Body of pancreas (tissue), 4 donors: Measurements from ENCODE around the gene ZNF236. TPM values are rescaled to one million over a fixed set of nuclear protein-coding genes. Genes with fewer than 3 reads are reported as not detected.

Experiments
- ATAC-seq: fragments of 150-250 bp; one replicate; pipeline ENCODE4 v1.9.1; 2016
- DNase-seq, 4 donors: peaks; one replicate each; pipeline ENCODE4 v3.0.0-alpha.2; 2019
- H3K27ac ChIP-seq, 4 donors: fragments of 200-600 bp; sonication (generic); 1 replicate in 3 of 4; 2 replicates in 1 of 4; pipeline versions ENCODE4 v1.5.1 to v1.6.1; 2016 to 2019; ENCODE audit warnings: mild to moderate bottlenecking in 1 of 4, mixed read lengths in 1 of 4, moderate library complexity in 1 of 4
- H3K27me3 ChIP-seq, 2 donors: fragments of 200-600 bp; sonication (generic); one replicate each; pipeline ENCODE4 v1.6.0; 2016; ENCODE audit warnings: mild to moderate bottlenecking in 1 of 2
- H3K36me3 ChIP-seq, 2 donors: fragments of 200-600 bp; sonication (generic); replicated peaks in 1 of 2; 2 replicates each; pipeline ENCODE4 v1.5.1; 2016; ENCODE audit warnings: low read depth in 2 of 2; ENCODE audit not compliant: insufficient read depth in 1 of 2
- H3K4me1 ChIP-seq: fragments of 200-600 bp; sonication (generic); one replicate; pipeline ENCODE4 v1.6.0; 2016
- H3K4me3 ChIP-seq, 2 donors: fragments of 200-600 bp; sonication (generic); 1 replicate in 1 of 2; 2 replicates in 1 of 2; pipeline ENCODE4 v1.5.1; 2016 to 2019
- H3K9me3 ChIP-seq, 3 donors: fragments of 200-600 bp; sonication (generic); 1 replicate in 2 of 3; 2 replicates in 1 of 3; pipeline ENCODE4 v1.5.1; 2016
- POLR2A ChIP-seq, 3 donors: fragments of 450-650 bp; IDR thresholded peaks; one replicate each; pipeline ENCODE4 v1.6.1; 2016; ENCODE audit warnings: antibody characterized with exemption in 3 of 3, mild to moderate bottlenecking in 2 of 3
- WGBS, 2 donors: methylation state at CpG; one replicate each; pipeline ENCODE4 v1.1.5; 2017; 5-methylcytosine and 5-hydroxymethylcytosine counted together
- intact Hi-C: fragments of 100-400 bp; cut with DNase I; formaldehyde crosslinking; loops from one replicate; pipeline ENCODE4 v1.15.1; 2023
- total RNA-seq, 2 donors: library from RNA; depleted of rRNA; stranded (reverse); fragments of >200 nt; gene quantifications; one replicate each; pipeline ENCODE4 v1.1.0, GENCODE V29; 2016
- TF ChIP-seq, protein P1 (sequence below), 7 experiments: fragments of 450-650 bp in 4 of 7; fragments of 200-600 bp in 3 of 7; sonication (generic) in 3 of 7; IDR thresholded peaks; one replicate each; pipeline ENCODE4 v1.5.1; 2016 to 2019; ENCODE audit warnings: antibody characterized with exemption in 7 of 7

Gene ZNF236
- total RNA-seq, 2 donors from 2014 or later, result 9.6 to 22.7 TPM

DNA sequence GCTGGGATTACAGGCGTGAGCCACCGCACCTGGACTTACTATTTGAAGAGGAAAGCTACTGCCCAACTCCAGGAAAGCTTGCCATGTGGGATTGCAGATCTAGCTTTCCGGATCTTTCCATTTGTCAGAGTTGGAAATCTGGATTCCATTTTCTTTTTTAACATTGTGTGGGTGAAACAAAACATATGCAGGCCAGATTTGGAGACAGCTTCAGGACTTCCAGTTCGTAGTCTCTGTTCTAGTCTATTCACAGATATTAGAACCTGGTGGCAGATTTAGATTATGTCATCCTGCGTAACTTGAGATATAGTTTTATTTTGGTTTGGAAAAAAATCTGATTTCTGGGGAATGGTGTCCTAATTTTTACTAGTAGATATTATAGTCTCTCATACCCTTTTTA is 70.5 kb downstream of the ZNF236 start:
- Histone ChIP-seq H3K4me3 (no peak overlapping the region), H3K9me3 (no peaks in the 10 kb centered on the region), H3K27ac (no peak overlapping the region), H3K4me1 (no peaks in the 10 kb centered on the region), H3K27me3 (no peaks in the 10 kb centered on the region), H3K36me3 (peaks cover 23 to 30% of the 10 kb centered on the region in 2 donors)
- intact Hi-C loops, result no loop called here
- 91 to 96% methylated on average over 5 of the region's 5 CpGs for WGBS, 2 donors
- TF ChIP-seq, protein P1, sequence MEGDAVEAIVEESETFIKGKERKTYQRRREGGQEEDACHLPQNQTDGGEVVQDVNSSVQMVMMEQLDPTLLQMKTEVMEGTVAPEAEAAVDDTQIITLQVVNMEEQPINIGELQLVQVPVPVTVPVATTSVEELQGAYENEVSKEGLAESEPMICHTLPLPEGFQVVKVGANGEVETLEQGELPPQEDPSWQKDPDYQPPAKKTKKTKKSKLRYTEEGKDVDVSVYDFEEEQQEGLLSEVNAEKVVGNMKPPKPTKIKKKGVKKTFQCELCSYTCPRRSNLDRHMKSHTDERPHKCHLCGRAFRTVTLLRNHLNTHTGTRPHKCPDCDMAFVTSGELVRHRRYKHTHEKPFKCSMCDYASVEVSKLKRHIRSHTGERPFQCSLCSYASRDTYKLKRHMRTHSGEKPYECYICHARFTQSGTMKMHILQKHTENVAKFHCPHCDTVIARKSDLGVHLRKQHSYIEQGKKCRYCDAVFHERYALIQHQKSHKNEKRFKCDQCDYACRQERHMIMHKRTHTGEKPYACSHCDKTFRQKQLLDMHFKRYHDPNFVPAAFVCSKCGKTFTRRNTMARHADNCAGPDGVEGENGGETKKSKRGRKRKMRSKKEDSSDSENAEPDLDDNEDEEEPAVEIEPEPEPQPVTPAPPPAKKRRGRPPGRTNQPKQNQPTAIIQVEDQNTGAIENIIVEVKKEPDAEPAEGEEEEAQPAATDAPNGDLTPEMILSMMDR (IDR thresholded peaks at IDR 0.05), result no peak
- no peak for TF ChIP-seq POLR2A (IDR thresholded peaks at IDR 0.05)
- no peak for ATAC-seq
- DNase-seq, result no peak

- no peak for ATAC-seq
- peaks cover 23 to 28% of the 10 kb centered on the region in 2 donors for H3K36me3 ChIP-seq
- 88 to 89% methylated on average over 26 to 37 of the region's 37 CpGs for WGBS, 2 donors
Measured at GRCh38 chr18:76894566-76895346, 72.4 kb downstream of the ZNF236 start.

DNA sequence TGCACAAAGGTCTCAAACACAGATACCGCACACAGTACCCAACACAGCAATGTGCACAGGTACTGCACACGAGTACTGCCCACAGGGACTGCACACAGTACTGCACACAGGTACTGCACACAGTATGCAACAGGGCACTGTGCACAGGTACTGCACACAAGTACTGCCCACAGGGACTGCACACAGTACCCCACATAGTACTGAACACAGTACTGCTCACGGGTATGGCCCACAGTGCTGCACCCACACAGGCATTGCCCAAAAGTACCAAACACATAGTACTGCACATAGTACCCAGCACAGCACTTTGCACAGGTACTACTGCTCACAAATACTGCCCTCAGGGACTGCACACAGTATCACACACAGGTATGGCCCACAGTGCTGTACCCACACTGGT is 73.1 kb downstream of the ZNF236 start:
- no peak for DNase-seq

More at GRCh38 chr18:76894566-76895346, 72.4 kb downstream of the ZNF236 start:
- H3K9me3 ChIP-seq, result no peaks in the 10 kb centered on the region
- H3K27me3 ChIP-seq, result no peaks in the 10 kb centered on the region
- no peak overlapping the region for H3K27ac ChIP-seq
- DNase-seq, result no peak
- H3K4me1 ChIP-seq, result no peaks in the 10 kb centered on the region
- TF ChIP-seq, protein P1 (IDR thresholded peaks at IDR 0.05), result no peak
- no peak for TF ChIP-seq POLR2A (IDR thresholded peaks at IDR 0.05)
- intact Hi-C loops, result no loop called here
- no peak overlapping the region for H3K4me3 ChIP-seq

DNA sequence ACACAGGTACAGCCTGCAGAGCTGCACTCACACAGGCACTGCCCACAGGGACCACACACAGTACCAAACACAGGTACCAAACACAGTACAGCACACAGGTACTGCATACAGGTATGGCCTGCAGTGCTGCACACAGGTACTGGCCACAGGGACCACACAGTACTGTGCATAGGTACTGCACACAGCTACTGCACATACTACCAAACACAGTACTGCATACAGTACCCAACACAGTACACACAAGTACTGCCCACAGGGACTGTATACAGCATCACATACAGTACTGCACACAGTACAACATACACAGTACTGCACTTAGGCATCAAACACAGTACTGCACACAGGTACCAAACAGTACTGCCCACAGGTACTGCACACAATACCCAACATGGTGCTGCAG is 74.3 kb downstream of the ZNF236 start:
- Histone ChIP-seq H3K36me3 (peaks cover 23 to 28% of the 10 kb centered on the region in 2 donors), H3K27ac (no peak overlapping the region), H3K4me3 (no peak overlapping the region), H3K27me3 (no peaks in the 10 kb centered on the region), H3K4me1 (no peaks in the 10 kb centered on the region), H3K9me3 (no peaks in the 10 kb centered on the region)
- TF ChIP-seq, protein P1 (IDR thresholded peaks at IDR 0.05), result no peak
- TF ChIP-seq POLR2A (IDR thresholded peaks at IDR 0.05), result no peak
- intact Hi-C loops, result no loop called here
- ATAC-seq, result no peak
- DNase-seq, result no peak

More for the DNA sequence above, 73.1 kb downstream of the ZNF236 start:
- no peak for ATAC-seq
- WGBS, 2 donors, result 94 to 100% methylated on average over 3 of the region's 3 CpGs
- peaks cover 23 to 28% of the 10 kb centered on the region in 2 donors for H3K36me3 ChIP-seq
- intact Hi-C loops, result no loop called here
- no peaks in the 10 kb centered on the region for H3K9me3 ChIP-seq
- H3K27me3 ChIP-seq, result no peaks in the 10 kb centered on the region
- TF ChIP-seq POLR2A (IDR thresholded peaks at IDR 0.05), result no peak
- TF ChIP-seq, protein P1 (IDR thresholded peaks at IDR 0.05), result no peak
- H3K27ac ChIP-seq, result no peak overlapping the region
- no peaks in the 10 kb centered on the region for H3K4me1 ChIP-seq
- no peak overlapping the region for H3K4me3 ChIP-seq

- Histone ChIP-seq H3K4me3 (no peak overlapping the region), H3K4me1 (no peaks in the 10 kb centered on the region), H3K27ac (no peak overlapping the region), H3K36me3 (peaks cover 23 to 28% of the 10 kb centered on the region in 2 donors), H3K27me3 (no peaks in the 10 kb centered on the region), H3K9me3 (no peaks in the 10 kb centered on the region)
- WGBS, 2 donors, result 93 to 95% methylated on average over 2 of the region's 2 CpGs
- DNase-seq (no peak), ATAC-seq (no peak)
- intact Hi-C loops, result no loop called here
- TF ChIP-seq, protein P1 (IDR thresholded peaks at IDR 0.05), result no peak
- TF ChIP-seq POLR2A (IDR thresholded peaks at IDR 0.05), result no peak
Measured at GRCh38 chr18:76897257-76897656, 74.9 kb downstream of the ZNF236 start.
